Sigmoid colon (tissue), 4 donors: ENCODE data around the gene SIM2.

Experiments
- CTCF ChIP-seq, 4 experiments: fragments of 450-650 bp in 3 of 4; fragments of 200-600 bp in 1 of 4; IDR thresholded peaks; one replicate each; pipeline ENCODE4 v1.5.1; 2016 to 2019; ENCODE audit warnings: antibody characterized with exemption in 4 of 4, mild to moderate bottlenecking in 3 of 4, moderate library complexity in 2 of 4
- EP300 ChIP-seq, 4 donors: sonication (generic); formaldehyde crosslinking; IDR thresholded peaks; one replicate each; pipeline ENCODE4 v1.6.1; 2017; ENCODE audit warnings: antibody characterized with exemption in 4 of 4
- POLR2A ChIP-seq, 2 donors: fragments of 450-650 bp; IDR thresholded peaks; one replicate each; pipeline ENCODE4 v1.6.1; 2016; ENCODE audit warnings: antibody characterized with exemption in 2 of 2, mild to moderate bottlenecking in 2 of 2, moderate library complexity in 2 of 2
- POLR2AphosphoS5 ChIP-seq, 4 donors: sonication (generic); formaldehyde crosslinking; IDR thresholded peaks; one replicate each; pipeline ENCODE4 v1.6.1; 2017; ENCODE audit warnings: antibody characterized with exemption in 4 of 4

- TF ChIP-seq POLR2A (IDR thresholded peaks at IDR 0.05), result no peak
- TF ChIP-seq POLR2AphosphoS5 (IDR thresholded peaks at IDR 0.05), result no peak
- TF ChIP-seq CTCF (IDR thresholded peaks at IDR 0.05), result no peak
- TF ChIP-seq EP300 (IDR thresholded peaks at IDR 0.05), result no peak
These were observed 31.7 kb downstream of the SIM2 start for GRCh38 chr21:36730291-36731281.
